GM06990 (cell line): ENCODE data around the gene SFMBT1.

Experiments used
- DNase-seq: peaks from one replicate; pipeline ENCODE4 v3.0.0-alpha.2; 2011; ENCODE audit not compliant: insufficient read length; ENCODE audit errors: extremely low read depth
- H3K27me3 ChIP-seq: replicated peaks from 2 replicates; pipeline ENCODE4 v1.6.0; 2011; ENCODE audit warnings: low read length; ENCODE audit not compliant: control insufficient read depth, insufficient read depth
- H3K36me3 ChIP-seq: 2 replicates; pipeline ENCODE4 v1.5.1; 2011; ENCODE audit warnings: low read length; ENCODE audit not compliant: control insufficient read depth, insufficient read depth
- H3K4me3 ChIP-seq: replicated peaks from 2 replicates; pipeline ENCODE4 v1.5.1; 2011; ENCODE audit warnings: low read depth, mild to moderate bottlenecking, control low read depth, low read length
- CTCF ChIP-seq: IDR thresholded peaks from 2 replicates; pipeline ENCODE4 v1.5.1; 2011; ENCODE audit warnings: low read length, control low read depth, mild to moderate bottlenecking, inconsistent platforms; ENCODE audit not compliant: insufficient read depth, poor library complexity, severe bottlenecking

Gene SFMBT1

DNA sequence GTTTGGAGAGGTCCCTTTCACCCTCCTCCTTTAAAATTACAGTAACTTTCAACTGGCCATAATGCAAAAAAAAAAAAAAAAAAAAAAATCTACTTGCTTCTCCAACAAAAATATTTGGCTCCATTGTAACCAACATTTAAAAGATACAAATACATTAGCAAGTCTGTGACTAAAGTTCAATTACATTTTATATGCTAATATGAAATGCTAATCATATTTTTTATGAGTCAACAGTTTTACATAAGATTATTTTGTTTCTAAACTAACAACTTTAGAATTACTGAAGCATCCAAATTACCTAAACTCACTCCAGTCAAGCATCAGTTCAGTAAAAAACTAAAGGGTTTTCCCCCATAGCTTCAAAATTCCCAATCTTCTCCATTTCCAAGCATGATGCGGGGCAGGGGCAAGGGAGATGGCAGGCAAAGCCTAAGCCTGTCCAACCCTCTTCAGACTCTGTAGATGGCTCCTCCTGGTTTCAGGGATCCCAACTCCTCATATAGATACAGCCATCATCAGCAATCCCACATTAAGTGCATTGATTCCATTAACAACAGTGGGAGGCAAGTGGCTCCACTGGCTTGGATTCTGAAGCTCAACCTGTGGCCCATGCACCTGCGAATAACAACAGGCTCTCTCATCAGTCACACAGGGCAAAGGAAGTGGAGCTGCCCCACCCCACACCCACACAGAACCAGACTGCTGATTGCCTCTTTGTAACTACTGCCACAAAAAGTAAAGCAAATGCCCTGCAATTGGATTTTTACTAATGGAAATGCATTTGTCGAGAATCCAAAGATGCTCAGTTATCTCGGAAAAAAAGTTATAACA is 15.0 kb downstream of the SFMBT1 start:
- DNase-seq, result no peak

GRCh38 chr3:53028641-53029040 is 17.2 kb downstream of the SFMBT1 start:
- H3K4me3 ChIP-seq, result no peak overlapping the region
- H3K27me3 ChIP-seq, result no peaks in the 10 kb centered on the region
- TF ChIP-seq CTCF, result no peak
- DNase-seq, result no peak
- H3K36me3 ChIP-seq, result no peaks in the 10 kb centered on the region

More for the DNA sequence above, 15.0 kb downstream of the SFMBT1 start:
- no peak for TF ChIP-seq CTCF
- Histone ChIP-seq H3K27me3 (no peaks in the 10 kb centered on the region), H3K36me3 (no peaks in the 10 kb centered on the region), H3K4me3 (no peak overlapping the region)

DNA sequence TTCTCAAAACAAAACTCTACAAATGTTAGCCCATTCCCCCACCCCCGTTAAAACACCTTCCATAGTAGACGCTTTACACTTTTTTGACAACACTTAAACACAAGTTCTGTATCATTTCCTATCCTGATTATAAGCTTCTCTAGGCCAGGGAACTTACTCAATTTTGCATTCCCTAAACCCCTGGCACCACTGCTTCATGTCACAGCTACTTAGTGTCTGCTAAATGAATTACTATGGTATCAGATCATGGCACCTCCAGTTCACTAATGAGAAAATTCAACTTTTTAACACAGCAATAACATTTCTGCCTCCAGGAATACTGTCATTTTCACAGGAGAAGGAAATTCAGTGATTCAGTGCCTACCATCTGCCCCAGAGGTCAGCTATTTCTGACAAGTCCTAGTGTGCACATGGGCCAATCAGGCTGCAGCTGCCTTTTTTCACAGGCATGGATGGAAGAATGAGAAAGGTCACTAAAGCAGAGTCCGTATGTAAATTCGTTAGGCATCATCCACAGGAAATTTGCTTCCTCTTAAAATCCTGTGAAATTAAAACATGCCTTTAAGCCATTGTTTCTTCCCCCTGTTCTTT is 18.5 kb downstream of the SFMBT1 start:
- no peak for TF ChIP-seq CTCF
- H3K27me3 ChIP-seq, result no peaks in the 10 kb centered on the region
- no peak for DNase-seq
- H3K36me3 ChIP-seq, result no peaks in the 10 kb centered on the region
- no peak overlapping the region for H3K4me3 ChIP-seq

DNA sequence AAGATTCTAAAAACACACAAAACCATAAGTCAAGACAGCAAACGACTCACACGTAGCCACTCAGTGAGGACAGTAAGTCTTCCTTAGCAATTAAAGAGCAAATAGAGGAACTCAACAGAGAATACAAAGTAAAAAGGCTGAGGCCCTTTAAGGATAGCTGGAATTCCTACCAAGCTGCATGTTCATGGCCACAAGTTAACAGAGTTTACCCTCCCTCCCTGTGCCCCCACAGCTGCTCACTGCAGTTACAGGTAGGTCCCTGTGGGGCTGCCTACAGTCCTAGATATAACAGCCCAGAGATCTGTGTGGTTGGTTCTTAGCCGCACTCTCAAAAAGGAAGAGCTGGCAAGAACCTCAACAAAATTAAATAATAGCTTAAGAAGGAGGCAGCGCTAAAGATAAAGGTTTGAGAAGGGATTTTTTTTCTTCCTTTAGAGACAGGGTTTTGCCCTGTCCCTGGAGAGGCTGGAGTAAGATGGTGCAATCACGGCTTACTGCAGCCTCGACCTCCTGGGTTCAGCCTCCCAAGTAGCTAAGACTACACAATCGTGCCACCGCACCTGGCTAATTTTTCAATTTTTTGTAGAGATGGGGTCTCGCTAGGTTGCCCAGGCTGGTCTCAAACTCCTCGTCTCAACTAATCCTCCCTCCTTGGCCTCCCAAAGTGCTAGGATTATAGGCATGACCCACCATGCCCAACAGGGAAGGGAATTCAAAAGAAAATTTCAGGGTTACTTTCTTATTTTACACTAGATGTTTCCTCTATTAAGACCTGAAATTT is 19.3 kb downstream of the SFMBT1 start:
- no peak for TF ChIP-seq CTCF
- Histone ChIP-seq H3K4me3 (no peak overlapping the region), H3K36me3 (no peaks in the 10 kb centered on the region), H3K27me3 (no peaks in the 10 kb centered on the region)
- no peak for DNase-seq

- no peak for TF ChIP-seq CTCF
- Histone ChIP-seq H3K27me3 (no peaks in the 10 kb centered on the region), H3K36me3 (no peaks in the 10 kb centered on the region), H3K4me3 (no peak overlapping the region)
- no peak for DNase-seq
Observed at GRCh38 chr3:53024315-53024714, 21.6 kb downstream of the SFMBT1 start.
